Suprapubic skin (tissue), 4 donors: ENCODE measurements around the gene HILPDA.

Experiments used
- CTCF ChIP-seq, 2 donors: fragments of 200-600 bp in 1 of 2; fragments of 450-650 bp in 1 of 2; sonication (generic) in 1 of 2; IDR thresholded peaks; one replicate each; pipeline ENCODE4 v1.5.1; 2016 to 2019; ENCODE audit warnings: antibody characterized with exemption in 2 of 2, mild to moderate bottlenecking in 1 of 2, moderate library complexity in 1 of 2
- EP300 ChIP-seq: sonication (generic); formaldehyde crosslinking; IDR thresholded peaks from one replicate; pipeline ENCODE4 v1.6.1; 2017; ENCODE audit warnings: antibody characterized with exemption
- POLR2A ChIP-seq, 2 donors: fragments of 450-650 bp; IDR thresholded peaks; one replicate each; pipeline ENCODE4 v1.6.1; 2017; ENCODE audit warnings: antibody characterized with exemption in 2 of 2, mild to moderate bottlenecking in 2 of 2, moderate library complexity in 2 of 2
- POLR2AphosphoS5 ChIP-seq, 3 donors: sonication (generic); formaldehyde crosslinking; IDR thresholded peaks; one replicate each; pipeline ENCODE4 v1.6.1; 2017; ENCODE audit warnings: antibody characterized with exemption in 3 of 3

GRCh38 chr7:128431221-128431620, 24.5 kb upstream of the HILPDA start:
- TF ChIP-seq POLR2A (IDR thresholded peaks at IDR 0.05), result no peak
- TF ChIP-seq CTCF (IDR thresholded peaks at IDR 0.05), result no peak
- no peak for TF ChIP-seq EP300
- no peak for TF ChIP-seq POLR2AphosphoS5 (IDR thresholded peaks at IDR 0.05)
